GM21423 (cell line): ENCODE results near the gene VSTM4.

Experiments used
- ATAC-seq: cut with Tn5 transposase; IDR thresholded peaks from one replicate; pipeline ENCODE4 v1.9.1; 2021; ENCODE audit warnings: mild to moderate bottlenecking, moderate library complexity; ENCODE audit not compliant: unreplicated experiment

The VSTM4 gene

GRCh38 chr10:49096890-49097445, 18.4 kb downstream of the VSTM4 start:
- no peak for ATAC-seq

DNA sequence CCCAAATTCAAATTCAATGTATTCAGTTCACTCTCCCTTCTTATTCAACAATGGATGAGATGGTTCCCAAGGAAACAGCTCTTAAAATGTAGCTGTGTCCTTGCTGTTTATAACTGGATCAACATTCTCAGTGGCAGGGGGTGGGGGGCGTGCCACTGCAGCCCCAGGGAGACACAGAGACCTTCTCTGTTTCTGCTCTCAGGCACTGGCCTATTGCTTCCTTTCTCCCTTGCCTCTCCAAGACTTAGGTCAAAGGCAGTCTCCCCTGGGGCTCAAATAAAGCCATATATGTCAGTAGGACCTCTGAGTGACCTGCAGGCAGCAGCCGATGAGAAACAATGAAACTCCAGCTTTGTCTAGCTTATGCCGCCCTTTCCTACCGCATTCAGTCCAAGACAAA, 20.7 kb downstream of the VSTM4 start:
- ATAC-seq, result no peak

DNA sequence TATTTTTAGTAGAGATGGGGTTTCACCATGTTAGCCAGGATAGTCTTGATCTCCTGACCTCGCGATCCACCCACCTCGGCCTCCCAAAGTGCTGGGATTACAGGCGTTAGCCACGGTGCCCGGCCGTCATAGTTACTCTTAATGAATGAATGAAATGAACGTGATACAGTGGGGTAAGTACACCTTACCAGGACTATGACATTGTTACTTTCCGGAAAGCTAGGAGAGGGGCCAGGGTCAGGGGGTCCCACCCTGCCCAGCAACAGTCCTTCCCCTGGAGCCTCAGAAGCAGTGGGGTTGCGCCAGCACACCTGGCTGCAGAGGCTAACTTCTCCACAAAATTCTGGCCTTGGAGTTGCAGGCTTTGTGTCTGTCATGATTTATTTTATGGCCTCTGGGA, 21.4 kb downstream of the VSTM4 start:
- no peak for ATAC-seq

- no peak for ATAC-seq
Measured at GRCh38 chr10:49092477-49092876, 22.8 kb downstream of the VSTM4 start.

DNA sequence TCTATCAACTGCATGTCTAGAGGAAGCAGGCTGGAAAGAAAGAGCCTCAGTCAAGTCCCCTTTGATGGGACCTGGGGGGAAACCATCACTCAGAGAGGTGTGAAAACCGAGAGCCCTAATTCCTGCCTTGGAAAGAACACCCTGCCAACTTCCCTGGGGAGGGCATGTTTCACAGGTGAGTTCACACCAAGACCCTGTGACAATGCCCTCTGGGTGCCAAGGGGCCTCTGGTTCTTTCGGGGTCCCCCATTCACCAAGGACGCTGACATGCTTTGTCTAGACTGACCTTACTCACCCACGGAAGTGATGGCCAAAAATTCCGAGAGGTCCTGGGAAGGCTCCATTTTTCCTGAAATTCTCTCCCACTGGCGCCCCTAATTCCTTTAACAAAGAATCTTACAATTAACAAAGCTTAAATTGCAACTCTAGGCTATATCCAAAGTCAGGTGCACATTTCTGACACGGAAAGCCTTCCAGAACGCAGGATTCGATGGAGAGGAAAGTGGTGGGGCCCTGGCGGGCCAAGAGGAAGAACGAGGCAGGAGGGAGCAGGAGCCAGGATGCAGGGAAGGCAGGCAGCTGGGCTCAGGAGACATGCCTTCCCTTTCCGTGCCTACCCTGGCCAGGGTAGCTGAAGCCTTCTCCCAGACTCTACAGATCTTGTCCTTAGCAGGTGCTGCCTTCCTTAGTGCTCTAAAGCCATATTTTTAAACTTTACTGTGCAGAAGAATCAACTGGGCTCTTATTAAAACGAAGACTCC, 23.7 kb downstream of the VSTM4 start:
- no peak for ATAC-seq

DNA sequence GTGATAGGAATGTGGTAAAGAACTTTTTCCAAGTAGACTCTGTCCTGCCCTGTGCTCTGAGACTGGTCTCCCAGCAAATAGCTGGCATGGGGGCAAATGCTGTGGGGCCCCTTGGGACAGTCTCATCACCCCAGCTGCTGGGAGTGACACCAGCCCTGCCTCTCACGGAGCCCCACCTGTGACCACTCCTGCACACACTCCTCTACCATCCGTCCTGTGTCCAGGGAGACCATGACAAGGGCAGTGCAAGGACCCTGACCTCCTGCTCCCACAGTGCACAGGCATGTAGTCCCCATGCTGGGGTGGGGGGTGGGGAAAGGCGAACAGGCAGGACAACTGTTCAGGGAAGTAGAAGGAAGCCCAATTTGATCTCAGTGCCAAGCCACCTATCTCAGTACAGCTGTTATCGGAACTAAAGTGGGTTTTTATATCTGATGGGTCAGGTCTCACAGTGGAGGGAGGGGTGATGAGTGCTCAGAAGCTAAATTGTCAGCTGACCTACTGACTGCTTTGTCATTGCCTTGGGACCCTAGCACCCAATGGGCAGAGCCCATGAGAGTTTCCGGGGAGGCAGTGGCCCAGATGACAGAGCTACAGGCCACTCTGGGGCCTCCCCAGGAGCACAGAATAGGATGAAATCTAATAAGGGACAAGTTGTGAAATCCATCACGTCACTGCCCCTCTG, 24.5 kb downstream of the VSTM4 start:
- no peak for ATAC-seq

GRCh38 chr10:49090189-49090575, 25.1 kb downstream of the VSTM4 start:
- no peak for ATAC-seq

DNA sequence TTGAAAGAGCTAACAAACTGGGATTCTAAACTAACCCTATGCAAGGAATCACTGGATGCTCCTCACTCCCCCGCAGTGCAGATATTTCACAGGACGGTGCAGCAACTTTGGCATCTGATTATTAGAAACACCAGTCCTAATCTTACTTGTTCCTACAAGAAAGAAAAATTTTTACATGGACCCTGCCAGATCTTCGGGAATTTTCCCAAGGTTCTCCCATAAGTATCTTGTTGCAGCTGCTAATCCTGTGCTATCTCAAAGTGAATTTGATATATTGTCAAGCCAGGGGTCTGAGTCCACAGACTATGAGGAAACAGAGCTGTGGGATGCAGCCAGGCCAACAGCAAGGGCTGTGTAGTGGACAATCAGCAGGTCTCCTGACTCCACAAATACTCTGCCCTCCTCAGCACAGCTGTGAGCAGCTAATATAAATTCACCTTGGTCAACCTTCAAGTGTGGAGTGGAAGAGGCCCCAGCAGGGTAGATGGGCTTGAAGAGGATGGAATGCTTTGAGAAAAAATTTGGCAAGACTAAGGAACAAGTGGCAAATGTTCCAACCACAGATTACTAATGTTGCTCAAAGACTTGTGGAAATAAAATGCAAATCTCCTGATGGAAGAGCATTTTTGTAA, 25.6 kb downstream of the VSTM4 start:
- no peak for ATAC-seq

- ATAC-seq, result no peak
Measured at GRCh38 chr10:49089152-49089551, 26.2 kb downstream of the VSTM4 start.

DNA sequence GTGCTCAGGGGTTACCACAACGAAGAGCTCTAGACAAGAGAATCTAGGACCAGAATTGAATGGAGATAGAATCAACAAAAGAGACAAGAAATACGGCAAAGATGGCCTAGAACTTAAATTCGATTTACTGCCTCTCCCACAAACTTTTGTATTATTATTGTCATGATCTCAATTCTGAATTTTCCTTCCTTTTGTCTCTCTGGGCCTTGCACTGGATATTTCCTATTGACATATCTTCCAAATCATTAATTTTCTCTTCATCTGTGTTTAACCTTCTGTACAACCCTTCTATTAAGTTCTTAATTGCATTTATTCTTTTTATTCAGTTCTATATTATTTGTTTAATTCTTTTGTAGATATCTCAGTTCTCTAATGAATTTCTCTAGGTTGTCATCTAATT, 28.4 kb downstream of the VSTM4 start:
- no peak for ATAC-seq

GRCh38 chr10:49083261-49083660, 32.1 kb downstream of the VSTM4 start:
- ATAC-seq, result no peak

DNA sequence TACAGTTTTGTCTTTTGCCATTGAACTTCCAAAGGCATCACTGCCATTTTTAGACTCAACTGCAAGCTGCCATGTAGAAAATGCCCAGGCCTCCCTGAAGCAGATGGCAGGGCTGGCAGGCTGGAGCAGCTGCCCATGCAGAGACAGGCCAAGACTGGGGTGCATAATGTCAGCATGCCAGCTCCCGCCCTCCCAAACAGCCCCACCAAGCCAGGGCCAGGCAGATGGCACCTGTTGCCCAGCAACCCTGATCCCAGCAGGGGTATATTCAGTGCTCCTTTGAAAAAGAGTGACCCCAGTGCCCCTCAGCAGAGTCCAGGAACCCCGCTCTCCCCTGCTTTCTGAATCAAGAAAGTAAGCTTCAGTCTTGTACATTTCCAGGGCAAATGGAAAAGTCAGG, 32.6 kb downstream of the VSTM4 start:
- no peak for ATAC-seq

DNA sequence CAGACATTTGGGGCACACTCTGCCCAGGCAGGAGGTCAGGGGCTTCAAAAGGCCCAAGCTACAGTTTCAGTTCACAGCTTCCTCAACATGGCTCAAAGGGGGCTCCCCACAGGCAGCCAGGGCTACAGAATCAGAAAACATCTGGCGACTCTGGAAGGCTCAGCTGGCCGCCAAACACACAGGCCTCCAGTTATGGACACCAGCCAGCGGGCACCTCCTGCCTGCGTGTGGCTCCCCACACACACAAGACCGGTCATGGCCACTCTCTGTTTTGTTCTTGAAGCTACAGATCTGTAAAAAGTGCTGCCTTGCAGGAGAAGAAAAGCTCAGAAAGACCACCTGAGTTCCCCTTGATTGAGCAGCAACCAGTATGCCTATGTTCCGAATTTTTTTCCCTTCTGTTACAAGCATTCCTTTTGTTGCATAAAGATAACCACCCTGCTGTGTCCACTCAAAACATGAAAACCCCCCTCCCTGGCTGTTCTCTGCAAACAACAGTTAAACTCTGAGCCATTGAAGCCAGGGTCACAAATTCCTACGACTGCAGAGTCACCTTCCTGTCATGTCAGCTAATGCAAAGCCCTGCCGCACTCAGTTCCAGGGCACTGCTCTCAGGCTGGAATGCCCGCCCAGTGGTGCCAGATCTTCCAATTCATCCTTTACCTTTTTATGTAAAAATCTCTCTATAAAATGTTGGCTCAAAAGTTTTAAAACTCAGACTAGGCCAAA, 33.6 kb downstream of the VSTM4 start:
- ATAC-seq, result no peak

GRCh38 chr10:49080965-49081364, 34.4 kb downstream of the VSTM4 start:
- no peak for ATAC-seq

- ATAC-seq, result no peak
Measured at GRCh38 chr10:49080071-49080470, 35.3 kb downstream of the VSTM4 start.

GRCh38 chr10:49079499-49079898, 35.8 kb downstream of the VSTM4 start:
- ATAC-seq, result no peak

DNA sequence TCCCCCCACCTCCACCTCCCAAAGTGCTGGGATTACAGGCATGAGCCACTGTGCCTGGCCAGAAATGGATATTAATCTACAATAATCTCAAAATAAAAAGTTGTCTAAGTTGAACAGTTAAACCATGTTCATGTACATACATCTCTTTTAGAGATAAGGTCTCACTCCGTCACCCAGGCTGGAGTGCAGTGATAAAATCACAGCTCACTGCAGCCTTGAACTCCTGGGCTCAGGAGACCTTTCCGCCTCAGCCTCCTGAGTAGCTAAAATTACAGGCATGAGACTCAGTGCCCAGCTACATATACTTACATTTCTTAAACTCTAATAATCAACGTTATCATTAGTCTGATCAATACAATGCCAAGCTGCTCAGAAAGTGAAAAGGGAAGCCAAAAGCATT, 36.2 kb downstream of the VSTM4 start:
- ATAC-seq, result no peak

DNA sequence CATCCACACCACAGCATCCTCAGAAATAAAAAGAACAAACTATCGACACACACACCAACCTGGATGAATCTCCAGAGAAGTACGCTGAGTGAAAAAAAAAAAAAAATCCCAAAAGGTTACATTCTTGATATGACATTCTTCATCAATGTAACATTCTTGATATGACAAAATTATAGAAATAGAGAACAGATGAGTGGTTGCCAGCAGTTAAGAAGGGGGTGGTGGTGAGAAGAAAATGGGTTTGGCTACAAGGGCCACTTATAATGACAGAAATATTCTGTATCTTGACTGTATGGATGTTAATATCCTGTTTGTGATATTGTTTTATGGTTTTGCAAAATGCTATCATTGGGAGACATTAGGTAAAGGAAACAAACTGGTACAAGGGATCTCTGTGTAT, 36.9 kb downstream of the VSTM4 start:
- no peak for ATAC-seq

DNA sequence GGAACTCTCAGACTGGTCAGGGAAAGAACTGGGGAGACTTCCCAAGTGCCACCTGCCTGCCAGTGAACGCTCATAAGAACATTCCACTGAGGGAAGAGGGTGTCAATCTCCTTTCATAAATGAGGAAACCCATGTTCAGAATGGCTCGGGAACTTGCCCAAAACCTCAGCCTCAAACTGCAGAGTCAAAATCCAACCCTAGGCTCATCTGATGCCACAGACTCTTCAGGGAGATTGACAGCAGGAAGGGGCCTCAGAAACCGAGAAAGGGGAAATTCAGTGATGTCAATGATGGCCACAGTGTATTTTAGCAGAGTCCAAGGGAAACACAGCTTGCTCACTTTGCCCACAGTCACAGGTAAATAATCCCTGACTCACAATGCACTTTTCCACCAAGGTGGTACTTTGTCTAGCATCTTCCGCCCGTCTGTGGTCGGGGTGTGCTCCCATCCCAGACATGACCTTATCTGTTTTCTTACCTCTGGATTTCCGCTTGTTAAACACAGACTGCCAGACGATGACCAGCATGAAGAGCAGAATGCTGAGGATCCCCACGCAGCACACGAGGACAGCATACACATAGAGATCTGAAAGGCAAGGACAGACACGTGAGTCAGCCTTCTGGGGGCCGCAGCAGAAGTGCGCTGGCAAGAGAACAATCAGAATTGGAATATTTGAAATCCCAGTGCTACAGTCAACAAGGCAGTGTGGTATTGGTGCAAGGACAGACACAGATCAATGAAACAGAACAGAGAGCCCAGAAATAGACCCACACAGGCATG, 38.4 kb downstream of the VSTM4 start:
- ATAC-seq, result peak; percentile 69

- ATAC-seq, result peak; percentile 18
Measured at GRCh38 chr10:49076319-49076718, 39.0 kb downstream of the VSTM4 start.
